HG02885 (cell line): ENCODE measurements around the gene RAD51B.

ENCODE experiments used
- ATAC-seq: cut with Tn5 transposase; IDR thresholded peaks from one replicate; pipeline ENCODE4 v1.9.1; 2021; ENCODE audit warnings: mild to moderate bottlenecking; ENCODE audit not compliant: unreplicated experiment, poor library complexity

Gene RAD51B

GRCh38 chr14:68599896-68600610 is 780.5 kb downstream of the RAD51B start:
- ATAC-seq = no peak

GRCh38 chr14:68602507-68602906 is 782.9 kb downstream of the RAD51B start:
- no peak for ATAC-seq

- ATAC-seq = no peak
These were observed 784.2 kb downstream of the RAD51B start for GRCh38 chr14:68603533-68604360.

GRCh38 chr14:68604361-68604730 is 784.8 kb downstream of the RAD51B start:
- ATAC-seq = no peak

GRCh38 chr14:68604822-68605221 is 785.2 kb downstream of the RAD51B start:
- ATAC-seq = no peak

- no peak for ATAC-seq
These were observed 786.6 kb downstream of the RAD51B start for GRCh38 chr14:68606176-68606575.

- no peak for ATAC-seq
These were observed 787.1 kb downstream of the RAD51B start for GRCh38 chr14:68606644-68607043.

GRCh38 chr14:68607081-68607866 is 787.7 kb downstream of the RAD51B start:
- no peak for ATAC-seq

- no peak for ATAC-seq
These were observed 788.4 kb downstream of the RAD51B start for GRCh38 chr14:68607867-68608573.

- no peak for ATAC-seq
These were observed 789.0 kb downstream of the RAD51B start for GRCh38 chr14:68608574-68608962.

GRCh38 chr14:68609012-68609411 is 789.4 kb downstream of the RAD51B start:
- no peak for ATAC-seq

- no peak for ATAC-seq
These were observed 790.7 kb downstream of the RAD51B start for GRCh38 chr14:68610251-68610793.

GRCh38 chr14:68611599-68611998 is 792.0 kb downstream of the RAD51B start:
- ATAC-seq = no peak

- no peak for ATAC-seq
These were observed 792.5 kb downstream of the RAD51B start for GRCh38 chr14:68612049-68612448.

- no peak for ATAC-seq
These were observed 796.8 kb downstream of the RAD51B start for GRCh38 chr14:68616221-68616902.

GRCh38 chr14:68619790-68620574 is 800.4 kb downstream of the RAD51B start:
- no peak for ATAC-seq

GRCh38 chr14:68621400-68622365 is 802.1 kb downstream of the RAD51B start:
- ATAC-seq = no peak

- ATAC-seq = no peak
These were observed 803.3 kb downstream of the RAD51B start for GRCh38 chr14:68622856-68623255.
